Amniotic epithelial cell (primary cell): ENCODE results near the gene SUCNR1.
"Not testable (repeated sequence)": the region's sequence is repeated elsewhere in the genome, so short reads cannot be mapped to it uniquely, and the experiment has no call there.

Experiments
- DNase-seq: peaks from one replicate; pipeline ENCODE4 v3.0.0-alpha.2; 2010; ENCODE audit warnings: low read depth

The SUCNR1 gene

GRCh38 chr3:151900884-151901643, 27.6 kb downstream of the SUCNR1 start:
- DNase-seq, result no peak

GRCh38 chr3:151901644-151902285, 28.3 kb downstream of the SUCNR1 start:
- no peak for DNase-seq

DNA sequence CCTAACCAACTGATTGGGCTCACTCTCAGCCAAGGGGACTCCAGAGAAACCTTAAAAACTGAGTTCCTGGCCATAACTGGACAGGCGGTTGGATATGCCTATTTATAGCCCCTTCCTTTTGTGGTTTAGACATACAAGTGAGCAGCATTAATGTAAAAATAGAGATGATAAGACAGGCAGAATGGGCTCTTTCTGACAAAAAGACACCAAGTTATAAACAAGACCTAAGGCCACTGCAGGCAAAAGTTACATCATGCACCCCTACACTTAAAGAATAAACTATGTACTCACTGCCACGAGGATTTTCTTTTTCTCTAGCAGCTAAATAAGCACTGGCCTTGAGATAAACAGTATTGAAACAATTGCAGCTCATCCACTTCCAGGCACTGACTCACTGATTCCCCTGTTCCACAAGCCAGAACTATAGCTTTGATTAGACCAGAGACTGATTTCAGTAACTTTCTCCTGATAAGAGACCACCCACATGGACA, 30.1 kb downstream of the SUCNR1 start:
- DNase-seq, result peak; percentile 86

DNA sequence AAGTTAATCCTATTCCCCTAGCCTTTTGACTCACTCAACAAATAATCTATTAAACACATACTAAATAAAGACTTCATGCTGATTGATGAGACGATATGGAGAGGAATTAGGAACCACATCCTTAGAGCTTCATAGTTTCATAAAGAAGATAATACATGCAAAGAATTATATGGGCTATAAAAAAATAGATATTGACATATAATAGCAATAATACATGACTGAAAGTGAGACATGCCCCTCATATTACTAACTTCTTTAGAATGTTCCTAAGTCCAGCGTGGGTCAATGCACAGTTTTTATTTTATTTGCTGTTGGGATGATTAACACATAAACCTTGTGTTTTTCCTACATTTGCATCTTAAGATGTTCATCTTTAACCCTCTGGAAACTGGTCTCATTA, 32.2 kb downstream of the SUCNR1 start:
- DNase-seq, result no peak

GRCh38 chr3:151906751-151907150, 33.3 kb downstream of the SUCNR1 start:
- no peak for DNase-seq

DNA sequence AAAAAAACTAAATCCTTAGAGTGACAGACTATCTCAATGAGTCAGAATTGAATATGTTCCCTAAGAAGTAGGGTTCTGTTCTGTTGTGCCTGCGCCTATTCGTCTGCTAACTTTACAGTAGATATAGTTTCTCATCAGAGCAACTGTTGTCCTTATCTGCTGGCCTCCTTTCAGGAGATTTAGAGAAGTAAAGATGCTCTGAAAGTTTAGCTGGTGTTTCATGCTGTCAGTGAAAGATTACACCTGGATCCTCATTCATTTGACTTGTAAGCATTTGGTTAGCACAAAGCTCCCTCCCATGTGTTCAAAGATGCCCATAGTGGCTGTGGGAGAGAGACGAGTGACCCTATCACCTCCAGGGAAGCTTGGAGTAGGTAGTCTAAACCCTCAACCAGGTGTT, 35.0 kb downstream of the SUCNR1 start:
- no peak for DNase-seq

- no peak for DNase-seq
These were observed 36.4 kb downstream of the SUCNR1 start for GRCh38 chr3:151909681-151910405.

DNA sequence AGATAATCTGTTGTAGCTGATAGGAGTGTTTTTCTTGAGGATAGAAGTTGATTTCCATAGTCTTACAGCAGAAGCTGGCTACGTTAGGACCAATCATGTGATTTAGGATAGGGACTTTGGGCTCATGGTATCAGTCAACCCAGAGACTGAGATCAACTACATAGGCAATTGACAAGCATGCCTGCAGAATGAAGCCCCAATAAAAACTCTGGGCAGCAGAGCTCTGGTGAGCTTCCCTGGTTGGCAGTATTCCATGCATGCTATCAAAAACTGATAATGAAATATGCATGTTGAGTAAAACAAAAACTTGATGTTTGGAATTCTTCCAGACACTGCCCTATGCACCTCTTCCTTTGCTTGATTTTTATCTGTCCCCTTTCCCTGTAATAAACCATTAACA, 38.0 kb downstream of the SUCNR1 start:
- no peak for DNase-seq

GRCh38 chr3:151912028-151912427, 38.6 kb downstream of the SUCNR1 start:
- DNase-seq, result no peak

DNA sequence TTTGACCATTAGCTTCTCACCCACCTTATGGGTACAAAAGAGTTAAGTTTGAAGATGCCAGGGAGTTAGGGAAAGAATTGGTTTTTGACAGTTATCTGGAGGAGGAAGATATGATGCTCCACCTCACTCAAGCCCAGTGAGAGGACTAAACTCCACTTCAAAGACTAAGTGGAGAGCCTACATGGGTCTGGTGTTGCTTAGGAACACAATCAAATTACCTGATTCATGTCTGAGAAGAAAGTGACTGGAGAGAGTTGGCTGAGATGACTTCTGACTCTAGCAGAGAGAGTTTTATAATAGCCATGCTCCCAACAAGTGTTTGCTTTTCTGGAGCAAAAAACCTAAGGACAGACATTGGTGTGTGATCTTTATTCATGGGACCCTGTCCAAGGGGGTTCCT, 43.3 kb downstream of the SUCNR1 start:
- no peak for DNase-seq

GRCh38 chr3:151918253-151919029, 45.0 kb downstream of the SUCNR1 start:
- peak; percentile 68 for DNase-seq

DNA sequence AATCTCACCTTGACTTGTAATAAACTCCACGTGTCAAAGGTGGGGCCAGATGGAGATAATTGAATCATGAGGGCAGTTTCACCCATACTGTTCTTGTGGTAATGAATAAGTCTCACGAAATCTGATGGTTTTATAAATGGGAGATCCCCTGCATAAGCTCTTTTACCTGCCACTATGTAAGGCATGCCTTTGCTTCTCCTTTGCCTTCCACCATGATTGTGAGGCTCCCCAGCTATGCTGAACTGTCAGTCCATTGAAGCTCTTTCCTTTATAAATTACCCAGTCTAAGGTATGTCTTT, 45.5 kb downstream of the SUCNR1 start:
- DNase-seq, result no peak

DNA sequence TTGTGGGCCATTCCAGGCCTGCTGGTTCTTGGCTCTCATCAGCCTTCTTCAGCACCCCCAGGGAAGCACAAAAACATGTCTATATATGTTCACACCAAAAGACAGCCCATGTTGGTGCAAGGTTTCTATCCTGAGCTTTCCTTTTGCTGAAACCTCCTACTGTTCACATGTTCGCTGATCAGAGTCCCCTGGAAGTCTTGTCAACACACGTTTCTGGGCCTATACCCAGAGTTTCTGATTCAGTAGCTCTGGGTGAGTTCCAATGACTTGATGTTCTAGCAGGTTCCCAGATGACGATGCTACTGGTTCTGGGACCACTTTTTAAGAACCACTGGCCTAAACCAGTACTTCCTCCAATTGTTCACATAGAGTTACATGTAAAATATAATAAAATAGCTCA, 46.0 kb downstream of the SUCNR1 start:
- no peak for DNase-seq

- DNase-seq, result peak; percentile 41
These were observed 50.5 kb downstream of the SUCNR1 start for GRCh38 chr3:151923901-151924300.

DNA sequence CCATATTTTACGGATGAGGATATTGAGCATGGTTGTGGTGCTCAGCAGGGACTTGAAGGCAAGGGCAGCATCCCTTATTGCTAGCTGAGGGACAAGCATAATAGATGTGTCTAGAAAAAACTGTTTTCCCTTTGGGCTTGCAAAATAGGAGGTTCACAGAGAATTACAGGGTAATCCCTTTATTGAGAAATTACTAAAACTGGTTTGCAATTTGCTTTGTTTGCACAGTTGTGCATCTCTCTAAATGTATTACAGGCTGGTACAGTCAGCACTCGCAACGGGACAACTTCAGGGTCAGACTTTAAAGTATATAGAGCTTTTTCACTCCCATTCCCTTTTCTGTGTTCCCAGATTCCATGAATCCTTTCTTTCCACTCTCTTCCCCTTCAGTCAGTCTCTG, 51.3 kb downstream of the SUCNR1 start:
- no peak for DNase-seq

- DNase-seq, result no peak
These were observed 52.0 kb downstream of the SUCNR1 start for GRCh38 chr3:151925419-151925818.

GRCh38 chr3:151925876-151926275, 52.4 kb downstream of the SUCNR1 start:
- DNase-seq, result peak; percentile 64

DNA sequence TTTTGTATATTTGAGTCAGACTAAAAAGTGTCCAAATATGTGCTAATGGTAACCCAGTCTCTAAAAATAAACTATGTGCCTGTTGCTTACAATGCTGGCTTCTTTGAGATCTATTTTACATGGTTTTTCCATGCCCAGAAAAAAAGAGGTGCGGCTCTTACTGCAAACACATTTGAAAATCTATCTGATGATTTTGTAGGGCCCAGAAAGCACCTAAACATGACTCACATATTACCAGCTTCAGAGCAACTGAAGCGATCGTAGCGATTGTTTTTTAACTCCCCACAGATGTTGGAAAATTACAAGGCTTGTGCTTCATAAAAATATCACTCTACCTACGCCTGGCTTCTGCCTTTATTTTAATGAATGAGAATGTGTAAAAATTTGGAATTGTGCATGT, 53.5 kb downstream of the SUCNR1 start:
- DNase-seq, result no peak

DNA sequence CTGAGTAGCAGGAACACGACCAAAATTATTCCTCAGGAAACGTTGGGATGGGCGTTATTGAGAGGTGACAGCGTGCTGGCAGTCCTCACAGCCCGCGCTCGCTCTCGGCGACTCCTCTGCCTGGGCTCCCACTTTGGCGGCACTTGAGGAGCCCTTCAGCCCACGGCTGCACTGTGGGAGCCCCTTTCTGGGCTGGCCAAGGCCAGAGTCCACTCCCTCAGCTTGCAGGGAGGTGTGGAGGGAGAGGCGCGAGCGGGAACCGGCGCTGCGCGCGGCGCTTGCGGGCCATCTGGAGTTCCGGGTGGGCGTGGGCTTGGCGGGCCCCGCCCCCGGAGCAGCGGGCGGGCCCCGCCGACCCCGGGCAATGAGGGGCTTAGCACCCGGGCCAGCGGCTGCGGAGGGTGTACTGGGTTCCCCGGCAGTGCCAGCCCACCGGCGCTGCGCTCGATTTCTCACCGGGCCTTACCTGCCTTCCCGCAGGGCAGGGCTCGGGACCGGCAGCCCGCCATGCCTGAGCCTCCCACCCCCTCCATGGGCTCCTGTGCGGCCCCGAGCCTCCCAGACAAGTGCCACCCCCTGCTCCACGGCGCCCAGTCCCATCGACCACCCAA, 54.6 kb downstream of the SUCNR1 start:
- not testable (repeated sequence) for DNase-seq

DNA sequence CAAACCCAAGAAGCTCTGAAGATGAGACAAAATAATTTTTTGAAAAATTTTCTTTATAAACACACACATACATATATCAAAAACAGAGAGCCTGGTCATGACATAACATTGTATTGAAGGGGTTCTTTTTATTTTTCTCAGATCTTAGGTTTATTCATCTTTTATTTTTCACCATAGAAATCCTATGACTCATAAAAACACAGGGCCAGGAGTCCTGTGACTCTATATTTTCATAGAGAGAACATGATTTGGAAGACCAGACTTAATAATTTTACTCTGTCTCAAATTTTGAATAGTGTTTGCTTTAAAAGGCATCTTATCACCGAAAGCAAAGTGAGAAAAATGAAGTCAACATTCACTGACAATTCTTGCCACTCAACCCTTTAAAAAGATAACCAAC, 57.7 kb downstream of the SUCNR1 start:
- DNase-seq, result no peak

DNA sequence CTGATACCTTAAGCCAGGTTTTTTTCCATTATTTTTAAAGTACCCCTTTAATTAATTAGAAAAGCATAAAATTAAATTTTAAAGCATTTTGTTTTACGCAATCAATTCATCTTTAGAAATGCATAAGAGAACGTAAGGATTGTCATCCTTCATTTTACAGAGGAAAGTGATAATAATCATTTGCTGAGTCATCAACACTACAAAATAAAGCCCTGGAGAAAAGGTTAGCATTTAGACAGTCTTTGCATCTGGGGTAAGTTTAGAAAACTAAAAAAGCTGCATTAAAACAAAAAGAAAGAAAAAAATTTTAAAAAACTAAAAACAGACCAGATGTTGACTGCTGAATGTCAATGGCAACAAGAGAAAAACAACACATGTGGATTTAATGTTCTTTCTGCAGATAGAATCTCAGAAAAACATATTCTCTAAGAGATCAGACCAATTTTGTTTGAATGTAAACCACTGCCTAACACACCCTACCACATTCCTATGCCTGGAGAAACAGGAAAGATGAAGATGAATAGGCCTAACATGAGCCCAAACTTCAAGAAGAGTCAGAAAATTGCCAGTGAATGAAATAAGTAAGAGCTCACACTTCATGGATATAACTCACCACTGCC, 59.9 kb downstream of the SUCNR1 start:
- no peak for DNase-seq
